Endothelial cell of umbilical vein (primary cell): ENCODE data around the gene SLC25A13. TPM values are rescaled to one million over a fixed set of nuclear protein-coding genes. Genes with fewer than 3 reads are reported as not detected.

ENCODE experiments used
- BruUV-seq: library from RNA; stranded (reverse); fragments of 400-500 nt; replicated peaks from 2 replicates; lab custom pipeline; 2021; lab: Mats Ljungman, UMichigan
- CTCF ChIA-PET: fragments of 300-600, 350-600 bp; sonication (Branson Sonifier 250); formaldehyde crosslinking; loops from one replicate; lab custom pipeline; 2021; ENCODE audit warnings: antibody characterized with exemption, inconsistent platforms; lab: Charles Lee
- POLR2A ChIA-PET: fragments of 300-600, 350-600 bp; sonication (Branson Sonifier 250); formaldehyde crosslinking; loops from one replicate; lab custom pipeline; 2021; ENCODE audit warnings: antibody characterized with exemption, inconsistent platforms; lab: Charles Lee
- DNase-seq: peaks from one replicate; pipeline ENCODE4 v3.0.0-alpha.2; 2011; ENCODE audit warnings: low read depth, low spot score
- FAIRE-seq: peaks from 2 replicates; lab custom pipeline; 2011; peaks lifted over from hg19 to GRCh38; lab: Jason Lieb, UNC
- H2AFZ ChIP-seq: 2 replicates; pipeline ENCODE4 v1.6.0; 2012; ENCODE audit warnings: low read depth, low read length, control low read depth, inconsistent platforms
- H3K27ac ChIP-seq: 2 replicates; pipeline ENCODE4 v1.5.1; 2011; ENCODE audit warnings: low read depth, mild to moderate bottlenecking, control low read depth, low read length, moderate library complexity; ENCODE audit not compliant: insufficient read depth
- H3K27me3 ChIP-seq, 2 experiments: 2 replicates each; pipeline versions ENCODE4 v1.6.0 to v1.6.1; 2011; ENCODE audit warnings: low read length in 2 of 2, mixed read lengths in 1 of 2; ENCODE audit not compliant: control insufficient read depth in 2 of 2, insufficient read depth in 2 of 2
- H3K36me3 ChIP-seq, 2 experiments: 2 replicates in 1 of 2; 3 replicates in 1 of 2; pipeline ENCODE4 v1.5.1; 2011; ENCODE audit warnings: low read length in 2 of 2, mild to moderate bottlenecking in 1 of 2, moderate library complexity in 1 of 2; ENCODE audit not compliant: control insufficient read depth in 2 of 2, insufficient read depth in 2 of 2; ENCODE audit errors: extremely low read depth in 1 of 2
- H3K4me1 ChIP-seq: 3 replicates; pipeline ENCODE4 v1.5.1; 2011; ENCODE audit warnings: mild to moderate bottlenecking, low read length; ENCODE audit not compliant: control insufficient read depth, insufficient read depth; ENCODE audit errors: extremely low read depth
- H3K4me2 ChIP-seq: 2 replicates; pipeline ENCODE4 v1.6.1; 2011; ENCODE audit warnings: low read length, control low read depth, mixed read lengths; ENCODE audit not compliant: insufficient read depth
- H3K4me3 ChIP-seq, 3 experiments: fragments of 200-600 bp in 1 of 3; sonication (generic), shearing (Covaris generic) in 1 of 3; replicated peaks in 1 of 3; 2 replicates each; pipeline ENCODE4 v1.5.1; 2011 to 2016; ENCODE audit warnings: control low read depth in 3 of 3, low read length in 3 of 3, mild to moderate bottlenecking in 2 of 3, inconsistent platforms in 1 of 3, low read depth in 1 of 3, moderate library complexity in 1 of 3; ENCODE audit not compliant: insufficient read depth in 1 of 3
- H3K79me2 ChIP-seq: 2 replicates; pipeline ENCODE4 v1.6.0; 2012; ENCODE audit warnings: low read length, inconsistent platforms; ENCODE audit not compliant: control insufficient read depth, insufficient read depth
- H3K9ac ChIP-seq: replicated peaks from 2 replicates; pipeline ENCODE3; 2011; ENCODE audit warnings: low read length, control low read depth; ENCODE audit not compliant: insufficient read depth; ENCODE audit errors: extremely low read depth
- H3K9me1 ChIP-seq: replicated peaks from 3 replicates; pipeline ENCODE4 v1.6.0; 2011; ENCODE audit warnings: mild to moderate bottlenecking, low read length; ENCODE audit not compliant: control insufficient read depth, insufficient read depth; ENCODE audit errors: extremely low read depth
- H3K9me3 ChIP-seq: replicated peaks from 2 replicates; pipeline ENCODE4 v1.5.1; 2012; ENCODE audit warnings: low read length, inconsistent platforms; ENCODE audit not compliant: control insufficient read depth, insufficient read depth
- H4K20me1 ChIP-seq: replicated peaks from 2 replicates; pipeline ENCODE3; 2011; ENCODE audit warnings: mild to moderate bottlenecking, low read length; ENCODE audit not compliant: control insufficient read depth, insufficient read depth; ENCODE audit errors: extremely low read depth
- CTCF ChIP-seq, 2 donors: IDR thresholded peaks; 1 replicate in 1 of 2; 2 replicates in 1 of 2; pipeline ENCODE4 v1.5.1; 2011; ENCODE audit warnings: low read length in 2 of 2, mild to moderate bottlenecking in 2 of 2, moderate library complexity in 2 of 2, control low read depth in 1 of 2, inconsistent platforms in 1 of 2, low read depth in 1 of 2; ENCODE audit not compliant: insufficient read depth in 1 of 2; ENCODE audit errors: extremely low read depth in 1 of 2
- EZH2 ChIP-seq: IDR thresholded peaks from 2 replicates; pipeline ENCODE4 v1.6.1; 2012; ENCODE audit warnings: borderline replicate concordance, low read depth, mild to moderate bottlenecking, moderate library complexity, low read length, inconsistent platforms; ENCODE audit not compliant: severe bottlenecking
- FOS ChIP-seq: IDR thresholded peaks from 2 replicates; pipeline ENCODE4 v1.6.1; 2011; ENCODE audit warnings: mild to moderate bottlenecking, low read length, moderate library complexity, borderline replicate concordance; ENCODE audit not compliant: insufficient read depth
- GATA2 ChIP-seq: IDR thresholded peaks from 2 replicates; pipeline ENCODE4 v1.7.0; 2011; ENCODE audit warnings: low read depth, mild to moderate bottlenecking, moderate library complexity, mixed read lengths, low read length; ENCODE audit not compliant: insufficient read length, insufficient read depth
- JUN ChIP-seq: IDR thresholded peaks from 2 replicates; pipeline ENCODE4 v1.6.1; 2011; ENCODE audit warnings: borderline replicate concordance, low read depth; ENCODE audit not compliant: insufficient read length, insufficient read depth
- MAX ChIP-seq: IDR thresholded peaks from 2 replicates; pipeline ENCODE4 v1.6.1; 2011; ENCODE audit not compliant: insufficient read depth, insufficient read length
- MYC ChIP-seq: IDR thresholded peaks from one replicate; pipeline ENCODE4 v1.6.1; 2011; ENCODE audit warnings: mild to moderate bottlenecking, low read depth, low read length
- POLR2A ChIP-seq: IDR thresholded peaks from 2 replicates; pipeline ENCODE4 v1.6.1; 2012; ENCODE audit warnings: low read depth, mild to moderate bottlenecking, control low read depth, low read length
- POLR2AphosphoS5 ChIP-seq: IDR thresholded peaks from 2 replicates; pipeline ENCODE4 v1.6.1; 2012; ENCODE audit warnings: low read depth, mild to moderate bottlenecking, control low read depth, low read length, moderate library complexity; ENCODE audit not compliant: insufficient read depth
- dilution Hi-C: fragments of 300-500 bp; cut with MboI; formaldehyde crosslinking; loops from one replicate; pipeline ENCODE4 v1.15.0; 2019; ENCODE audit warnings: low sequenced_read_pairs; ENCODE audit not compliant: extremely low pct_ligation_motif_present
- intact Hi-C: fragments of 100-400 bp; cut with micrococcal nuclease; formaldehyde crosslinking; loops from one replicate; pipeline ENCODE4 v1.10.0; 2022
- polyA plus RNA-seq, 4 experiments: library from polyadenylated mRNA; depleted of rRNA in 3 of 4; stranded (reverse) in 3 of 4; unstranded in 1 of 4; fragments of >200 nt; gene quantifications; 2 replicates each; pipeline versions ENCODE4 v1.2.1 to v1.2.3, GENCODE V29; 2011 to 2012; ENCODE audit warnings: missing spikeins in 1 of 4
- total RNA-seq: library from RNA; stranded (reverse); gene quantifications from 2 replicates; pipeline ENCODE4 v1.2.3, GENCODE V29; 2021

Gene SLC25A13
- total and polyA plus RNA-seq, 2 donors (not counting 3 experiments of a cell fraction or from before 2014, with no cell fraction given): 13.2 to 34.4 TPM

DNA sequence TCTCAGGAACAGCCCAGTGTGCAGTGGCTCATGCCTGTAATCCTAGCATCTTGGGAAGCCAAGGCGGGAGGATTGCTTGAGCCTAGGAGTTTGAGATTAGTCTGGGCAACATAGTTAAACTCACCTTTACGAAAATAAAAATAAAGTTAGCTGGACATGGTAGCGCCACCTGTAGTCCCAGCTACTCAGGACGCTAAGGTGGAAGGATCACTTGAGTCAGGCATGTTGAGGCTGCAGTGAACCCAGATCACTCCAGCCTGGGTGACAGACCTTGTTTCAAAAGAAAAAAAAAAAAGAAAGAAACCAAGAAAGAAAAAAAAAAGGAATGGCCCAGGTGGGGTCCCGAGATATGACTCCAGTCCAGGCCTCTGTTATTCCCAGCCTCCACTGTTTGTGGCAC, 96.6 kb downstream of the SLC25A13 start:
- ChIA-PET CTCF (interaction anchor here (1.3 to 3.3 kb wide), 3 partner anchors 11 to 802 kb away, joined by 5 to 19 read pairs (median 5); no protein-coding TSS in a partner anchor), POLR2A (no interaction called here)
- H3K4me1 ChIP-seq: no peaks in the 10 kb centered on the region
- H3K9me3 ChIP-seq: no peaks in the 10 kb centered on the region
- no peaks in the 10 kb centered on the region for H4K20me1 ChIP-seq
- no peak for TF ChIP-seq JUN
- TF ChIP-seq MAX: no peak
- TF ChIP-seq GATA2: no peak
- TF ChIP-seq POLR2A: no peak
- no peak for TF ChIP-seq EZH2
- TF ChIP-seq MYC: no peak
- no peak for TF ChIP-seq CTCF (IDR thresholded peaks at IDR 0.05; ENCODE audit: extremely low read depth in 1 of 2, insufficient read depth in 1 of 2, low read depth in 1 of 2, low read length in 2 of 2)
- no peak for TF ChIP-seq FOS
- TF ChIP-seq POLR2AphosphoS5: no peak
- no peaks in the 10 kb centered on the region for H3K27me3 ChIP-seq
- DNase-seq: no peak
- H3K79me2 ChIP-seq: no peaks in the 10 kb centered on the region
- no TSS peak for BruUV-seq
- no peak overlapping the region for H3K4me2 ChIP-seq
- H3K36me3 ChIP-seq: no peaks in the 10 kb centered on the region
- no peak for FAIRE-seq
- intact Hi-C loops (loop anchor here (2.0 kb wide), 1 partner anchor 150 kb away; no protein-coding TSS in a partner anchor), dilution Hi-C loops (no loop called here)
- H3K9ac ChIP-seq: no peak overlapping the region
- no peak overlapping the region for H2AFZ ChIP-seq
- no peak overlapping the region for H3K4me3 ChIP-seq
- no peak overlapping the region for H3K27ac ChIP-seq
- no peaks in the 10 kb centered on the region for H3K9me1 ChIP-seq
